Measurements from ENCODE around the gene TIMP2.
A peak's percentile ranks its signal among the peaks of the same experiment; 100 is the strongest.

Gene TIMP2, protein sequence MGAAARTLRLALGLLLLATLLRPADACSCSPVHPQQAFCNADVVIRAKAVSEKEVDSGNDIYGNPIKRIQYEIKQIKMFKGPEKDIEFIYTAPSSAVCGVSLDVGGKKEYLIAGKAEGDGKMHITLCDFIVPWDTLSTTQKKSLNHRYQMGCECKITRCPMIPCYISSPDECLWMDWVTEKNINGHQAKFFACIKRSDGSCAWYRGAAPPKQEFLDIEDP

DNA sequence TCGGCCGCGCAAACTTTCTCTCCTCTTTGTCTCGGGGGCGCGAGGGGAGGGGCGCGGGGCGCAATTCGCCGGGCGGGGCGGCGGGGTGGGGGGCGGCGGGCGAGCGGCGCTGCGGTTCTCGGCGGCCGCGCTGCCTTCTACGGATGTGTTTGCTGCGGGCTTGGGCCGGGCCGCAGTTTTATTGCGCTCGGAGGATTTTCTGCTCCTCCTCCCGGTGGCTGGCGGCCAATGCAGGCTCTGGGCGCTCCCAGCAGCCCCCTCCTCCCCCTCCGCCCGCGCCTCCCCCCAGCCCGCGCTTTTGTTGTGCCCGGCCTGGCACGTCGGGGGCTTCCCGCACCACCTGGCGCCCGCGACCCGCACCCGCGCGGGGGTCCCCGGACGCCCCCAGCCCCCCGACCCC, at the start of gene TIMP2:
TSS of gene TIMP2 (minus strand) at position 154 of the 400 bp plus-strand sequence. CDS start 299 bp downstream, outside the sequence.
- Histone ChIP-seq H2AFZ (ENCODE audit: low read depth, low read length) (no peak within 1 kb of the TSS), H3K9me3 (ENCODE audit: insufficient read depth, low read length) (no peaks in the 10 kb centered on the region), H3K36me3 (replicated peaks; ENCODE audit: low read depth, low read length) (no peaks in the 10 kb centered on the region), H3K4me1 (ENCODE audit: low read length) (peaks cover 4% of the 10 kb centered on the region; the same call in 1 of the 2 replicates), H3K27me3 (ENCODE audit: low read depth, low read length) (peaks cover 8% of the 10 kb centered on the region; the same call in 1 of the 2 replicates), H4K20me1 (ENCODE audit: insufficient read depth, low read length) (no peaks in the 10 kb centered on the region), H3K9ac (ENCODE audit: low read length) (no peak within 1 kb of the TSS), H3K4me3 (ENCODE audit: low read length) (no peak within 1 kb of the TSS), H3K27ac (ENCODE audit: low read length) (no peak within 1 kb of the TSS), H3K79me2 (ENCODE audit: low read length) (no peaks in the 10 kb centered on the region), H3K4me2 (ENCODE audit: low read length) (0 out of 2 replicates have a peak within 1 kb of the TSS, but pooled peaks have one; percentile 17)
- no peak for TF ChIP-seq EZH2phosphoT487 (IDR thresholded peaks at IDR 0.05; ENCODE audit: low read depth)
- TF ChIP-seq, protein P1, sequence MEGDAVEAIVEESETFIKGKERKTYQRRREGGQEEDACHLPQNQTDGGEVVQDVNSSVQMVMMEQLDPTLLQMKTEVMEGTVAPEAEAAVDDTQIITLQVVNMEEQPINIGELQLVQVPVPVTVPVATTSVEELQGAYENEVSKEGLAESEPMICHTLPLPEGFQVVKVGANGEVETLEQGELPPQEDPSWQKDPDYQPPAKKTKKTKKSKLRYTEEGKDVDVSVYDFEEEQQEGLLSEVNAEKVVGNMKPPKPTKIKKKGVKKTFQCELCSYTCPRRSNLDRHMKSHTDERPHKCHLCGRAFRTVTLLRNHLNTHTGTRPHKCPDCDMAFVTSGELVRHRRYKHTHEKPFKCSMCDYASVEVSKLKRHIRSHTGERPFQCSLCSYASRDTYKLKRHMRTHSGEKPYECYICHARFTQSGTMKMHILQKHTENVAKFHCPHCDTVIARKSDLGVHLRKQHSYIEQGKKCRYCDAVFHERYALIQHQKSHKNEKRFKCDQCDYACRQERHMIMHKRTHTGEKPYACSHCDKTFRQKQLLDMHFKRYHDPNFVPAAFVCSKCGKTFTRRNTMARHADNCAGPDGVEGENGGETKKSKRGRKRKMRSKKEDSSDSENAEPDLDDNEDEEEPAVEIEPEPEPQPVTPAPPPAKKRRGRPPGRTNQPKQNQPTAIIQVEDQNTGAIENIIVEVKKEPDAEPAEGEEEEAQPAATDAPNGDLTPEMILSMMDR (IDR thresholded peaks at IDR 0.05; ENCODE audit: low read depth, low read length), result no peak

DNA sequence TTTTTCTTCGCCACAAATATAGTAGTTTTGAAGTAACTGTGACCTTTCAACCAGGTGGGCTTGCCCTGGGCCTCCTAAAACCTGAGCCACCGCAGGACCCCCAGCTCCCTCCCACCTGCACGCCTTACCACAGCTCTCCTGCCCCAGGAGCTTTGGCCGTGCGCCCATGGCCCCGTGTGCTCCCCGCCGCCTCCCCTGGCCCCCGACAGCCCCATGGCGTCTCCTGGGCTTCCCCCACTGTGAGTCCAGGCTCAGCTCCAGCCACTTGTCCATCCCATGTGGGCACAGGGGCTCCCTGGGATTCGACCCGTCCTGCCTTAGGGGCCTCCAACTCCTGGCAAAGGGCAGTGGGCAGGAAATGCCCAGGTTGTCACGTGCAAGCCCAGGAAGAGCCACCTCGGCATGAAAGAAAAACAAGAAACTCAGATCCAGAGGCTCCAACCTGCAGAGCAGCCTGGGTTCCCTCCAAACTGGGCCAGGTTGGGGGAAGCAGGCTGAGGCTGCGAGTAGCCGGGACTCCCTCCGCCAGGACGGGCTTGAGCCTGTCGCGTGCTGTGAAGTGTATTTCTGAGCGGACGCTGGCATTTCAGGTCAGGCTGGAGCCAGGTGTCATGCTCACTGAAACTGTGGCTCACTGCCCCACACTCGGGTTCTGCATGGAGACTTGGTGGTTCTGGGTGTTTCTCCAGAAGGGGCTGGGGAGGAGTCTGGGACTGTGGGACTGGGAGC, 48.8 kb upstream of the TIMP2 start:
- Histone ChIP-seq H3K9ac (ENCODE audit: low read length) (no peak overlapping the region), H3K4me3 (ENCODE audit: low read length) (no peak overlapping the region), H3K4me2 (ENCODE audit: low read length) (no peak overlapping the region), H3K36me3 (replicated peaks; ENCODE audit: low read depth, low read length) (no peaks in the 10 kb centered on the region), H2AFZ (ENCODE audit: low read depth, low read length) (no peak overlapping the region), H3K27me3 (ENCODE audit: low read depth, low read length) (no peaks in the 10 kb centered on the region), H3K4me1 (ENCODE audit: low read length) (peaks cover 13% of the 10 kb centered on the region), H3K27ac (ENCODE audit: low read length) (no peak overlapping the region), H4K20me1 (ENCODE audit: insufficient read depth, low read length) (no peaks in the 10 kb centered on the region), H3K9me3 (ENCODE audit: insufficient read depth, low read length) (no peaks in the 10 kb centered on the region), H3K79me2 (ENCODE audit: low read length) (no peaks in the 10 kb centered on the region)
- TF ChIP-seq, protein P1 (IDR thresholded peaks at IDR 0.05; ENCODE audit: low read depth, low read length), result no peak
- no peak for TF ChIP-seq EZH2phosphoT487 (IDR thresholded peaks at IDR 0.05; ENCODE audit: low read depth)

DNA sequence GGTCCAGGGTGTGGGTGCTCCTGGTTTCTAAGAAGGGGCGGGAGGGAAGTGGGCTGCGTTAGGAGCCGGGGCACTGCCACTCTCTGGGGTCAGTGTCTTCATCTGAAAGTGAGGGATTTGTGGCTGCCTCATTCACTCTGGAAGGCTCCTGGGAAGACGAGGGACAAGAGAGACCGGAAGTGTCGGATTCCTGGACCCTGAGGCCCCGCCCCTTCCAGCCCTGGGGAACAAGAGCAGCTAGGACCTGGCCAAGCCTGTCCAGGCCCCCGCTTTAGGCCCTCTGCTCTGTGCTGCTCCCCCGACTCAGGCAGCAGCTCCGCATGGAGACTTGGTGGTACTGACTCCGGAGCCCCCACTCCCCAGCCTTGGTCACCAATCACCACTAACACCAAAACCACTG, 48.0 kb upstream of the TIMP2 start:
- peaks cover 13% of the 10 kb centered on the region for H3K4me1 ChIP-seq (ENCODE audit: low read length)
- no peak overlapping the region for H2AFZ ChIP-seq (ENCODE audit: low read depth, low read length)
- no peak overlapping the region for H3K4me3 ChIP-seq (ENCODE audit: low read length)
- H3K36me3 ChIP-seq (replicated peaks; ENCODE audit: low read depth, low read length), result no peaks in the 10 kb centered on the region
- H3K4me2 ChIP-seq (ENCODE audit: low read length), result no peak overlapping the region
- no peak overlapping the region for H3K9ac ChIP-seq (ENCODE audit: low read length)
- no peaks in the 10 kb centered on the region for H3K27me3 ChIP-seq (ENCODE audit: low read depth, low read length)
- H4K20me1 ChIP-seq (ENCODE audit: insufficient read depth, low read length), result no peaks in the 10 kb centered on the region
- H3K27ac ChIP-seq (ENCODE audit: low read length), result no peak overlapping the region
- no peak for TF ChIP-seq EZH2phosphoT487 (IDR thresholded peaks at IDR 0.05; ENCODE audit: low read depth)
- TF ChIP-seq, protein P1 (IDR thresholded peaks at IDR 0.05; ENCODE audit: low read depth, low read length), result no peak
- no peaks in the 10 kb centered on the region for H3K9me3 ChIP-seq (ENCODE audit: insufficient read depth, low read length)
- no peaks in the 10 kb centered on the region for H3K79me2 ChIP-seq (ENCODE audit: low read length)

DNA sequence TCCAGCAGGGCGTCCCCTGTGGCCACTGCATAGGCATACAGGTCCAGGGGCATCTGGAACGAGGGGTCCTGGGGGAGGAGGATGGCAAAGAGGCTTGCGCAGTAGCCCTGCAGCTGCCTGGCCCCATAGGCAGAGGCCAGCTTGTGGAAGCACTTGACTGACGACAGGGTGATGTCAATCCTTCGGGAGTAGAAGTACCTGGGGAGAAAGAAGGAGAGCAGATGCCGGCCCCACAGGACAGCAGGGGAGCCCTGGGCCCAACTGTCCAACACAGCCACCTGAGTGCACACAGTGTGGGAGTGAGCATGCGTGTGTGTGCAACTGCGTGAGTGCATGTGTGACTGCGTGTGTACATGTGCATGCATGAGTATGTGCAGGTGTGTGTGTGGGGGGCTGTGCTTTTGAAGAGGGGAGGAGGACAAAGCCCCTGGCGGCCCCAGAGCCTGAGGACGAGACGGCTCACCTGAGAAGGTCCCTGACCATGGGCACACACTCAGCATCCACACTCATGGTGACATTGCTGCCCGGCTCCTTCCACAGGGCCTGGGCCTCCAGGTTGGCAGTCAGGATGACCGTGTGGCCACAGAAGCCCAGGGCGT, 47.4 kb upstream of the TIMP2 start:
- Histone ChIP-seq H3K27ac (ENCODE audit: low read length) (no peak overlapping the region), H3K4me3 (ENCODE audit: low read length) (no peak overlapping the region), H3K36me3 (replicated peaks; ENCODE audit: low read depth, low read length) (no peaks in the 10 kb centered on the region), H3K9ac (ENCODE audit: low read length) (no peak overlapping the region), H2AFZ (ENCODE audit: low read depth, low read length) (no peak overlapping the region), H3K27me3 (ENCODE audit: low read depth, low read length) (no peaks in the 10 kb centered on the region), H4K20me1 (ENCODE audit: insufficient read depth, low read length) (no peaks in the 10 kb centered on the region), H3K4me2 (ENCODE audit: low read length) (no peak overlapping the region), H3K9me3 (ENCODE audit: insufficient read depth, low read length) (no peaks in the 10 kb centered on the region), H3K4me1 (ENCODE audit: low read length) (peaks cover 13% of the 10 kb centered on the region), H3K79me2 (ENCODE audit: low read length) (no peaks in the 10 kb centered on the region)
- TF ChIP-seq, protein P1 (IDR thresholded peaks at IDR 0.05; ENCODE audit: low read depth, low read length), result no peak
- TF ChIP-seq EZH2phosphoT487 (IDR thresholded peaks at IDR 0.05; ENCODE audit: low read depth), result no peak

All from OCI-LY3 (cell line).